ENCODE measurements around the gene CNIH1.
A peak's percentile ranks its signal among the peaks of the same experiment; 100 is the strongest.

- TF ChIP-seq CTCF (IDR thresholded peaks at IDR 0.05): no peak
- TF ChIP-seq EP300 (IDR thresholded peaks at IDR 0.05): peak in 1 of 2 donors; percentile 7
Observed at GRCh38 chr14:54447231-54447692, 6.1 kb upstream of the CNIH1 start.

All from tibial nerve (tissue), 4 donors.